ENCODE measurements around the gene NOVA2.

NOVA2 gene

DNA sequence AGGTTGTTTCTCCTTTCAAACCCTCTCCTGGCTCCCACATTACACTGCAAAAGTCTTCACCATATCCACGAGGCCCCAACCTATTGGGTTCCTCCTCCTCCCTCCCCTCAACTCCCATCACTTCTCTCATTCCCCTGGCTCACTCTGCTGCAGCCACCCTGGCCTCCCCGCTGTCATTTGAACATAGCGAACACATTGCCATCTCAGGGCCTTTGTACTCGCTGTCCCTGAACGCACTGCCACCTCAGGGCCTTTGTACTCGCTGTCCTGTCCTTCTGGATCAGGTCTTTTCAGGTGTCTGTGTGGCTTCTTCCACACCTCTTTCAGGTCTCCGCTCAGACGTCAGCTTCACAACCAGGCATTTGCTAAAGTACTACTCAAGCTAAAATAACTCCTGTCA lies 23.3 kb upstream of the NOVA2 start:
- Histone ChIP-seq H3K9me3 (ENCODE audit: control insufficient read depth, low read length) (no peaks in the 10 kb centered on the region), H3K18ac (ENCODE audit: low read depth in 1 of 2, low read length in 2 of 2) (no peak overlapping the region), H3K4me3 (ENCODE audit: insufficient read depth in 1 of 2, low read depth in 1 of 2, low read length in 2 of 2) (no peak overlapping the region), H2BK120ac (ENCODE audit: low read depth, low read length) (no peak overlapping the region), H2BK12ac (ENCODE audit: low read length in 2 of 2) (no peak overlapping the region), H3K4me1 (ENCODE audit: control insufficient read depth, insufficient read depth, low read depth, low read length) (peaks cover 16% of the 10 kb centered on the region), H3K14ac (ENCODE audit: low read length in 2 of 2) (no peak overlapping the region), H3K27ac (ENCODE audit: low read length, poor library complexity, severe bottlenecking) (no peak overlapping the region), H3K23ac (ENCODE audit: low read length in 2 of 2) (no peak overlapping the region), H2AFZ (ENCODE audit: low read depth, low read length) (no peak overlapping the region), H3K79me1 (replicated peaks; ENCODE audit: low read length, poor library complexity, severe bottlenecking) (peaks cover 43% of the 10 kb centered on the region), H3K9ac (ENCODE audit: low read length) (no peak overlapping the region), H2AK5ac (ENCODE audit: low read length, severe bottlenecking) (no peak overlapping the region), H2BK5ac (ENCODE audit: low read depth, low read length, poor library complexity, severe bottlenecking) (no peak overlapping the region), H3K4ac (ENCODE audit: low read depth in 1 of 2, low read length in 2 of 2) (no peak overlapping the region), H3K4me2 (ENCODE audit: low read length, poor library complexity, severe bottlenecking) (no peak overlapping the region), H2BK15ac (ENCODE audit: low read depth, poor library complexity, severe bottlenecking) (no peak overlapping the region), H4K91ac (ENCODE audit: low read length) (no peak overlapping the region), H3K36me3 (ENCODE audit: control insufficient read depth in 1 of 2, insufficient read depth in 2 of 2, low read depth in 1 of 2, low read length in 2 of 2) (peaks cover 0 to 10% of the 10 kb centered on the region in 2 experiments), H4K8ac (ENCODE audit: low read length) (no peak overlapping the region), H3K27me3 (ENCODE audit: control insufficient read depth in 1 of 2, insufficient read depth in 1 of 2, low read length in 2 of 2) (peaks cover 0 to 16% of the 10 kb centered on the region in 2 experiments)
- DNase-seq: no peak
- 85% methylated on average over 8 of the region's 8 CpGs for WGBS

- Histone ChIP-seq H3K4me3 (ENCODE audit: insufficient read depth in 1 of 2, low read depth in 1 of 2, low read length in 2 of 2) (peak overlapping the region; percentile 61 to 93), H3K9me3 (ENCODE audit: control insufficient read depth, low read length) (no peaks in the 10 kb centered on the region), H3K4ac (ENCODE audit: low read depth in 1 of 2, low read length in 2 of 2) (no peak overlapping the region), H3K4me1 (ENCODE audit: control insufficient read depth, insufficient read depth, low read depth, low read length) (peaks cover 15% of the 10 kb centered on the region), H3K27me3 (ENCODE audit: control insufficient read depth in 1 of 2, insufficient read depth in 1 of 2, low read length in 2 of 2) (peaks cover 0 to 16% of the 10 kb centered on the region in 2 experiments), H2AK5ac (ENCODE audit: low read length, severe bottlenecking) (no peak overlapping the region), H3K18ac (ENCODE audit: low read depth in 1 of 2, low read length in 2 of 2) (no peak overlapping the region), H3K27ac (ENCODE audit: low read length, poor library complexity, severe bottlenecking) (no peak overlapping the region), H3K14ac (ENCODE audit: low read length in 2 of 2) (no peak overlapping the region), H2BK12ac (ENCODE audit: low read length in 2 of 2) (no peak overlapping the region), H3K79me1 (replicated peaks; ENCODE audit: low read length, poor library complexity, severe bottlenecking) (peaks cover 39% of the 10 kb centered on the region), H3K36me3 (ENCODE audit: control insufficient read depth in 1 of 2, insufficient read depth in 2 of 2, low read depth in 1 of 2, low read length in 2 of 2) (peaks cover 0 to 7% of the 10 kb centered on the region in 2 experiments), H4K8ac (ENCODE audit: low read length) (no peak overlapping the region), H3K4me2 (ENCODE audit: low read length, poor library complexity, severe bottlenecking) (peak overlapping the region; percentile 51), H2BK120ac (ENCODE audit: low read depth, low read length) (no peak overlapping the region), H4K91ac (ENCODE audit: low read length) (no peak overlapping the region), H2BK15ac (ENCODE audit: low read depth, poor library complexity, severe bottlenecking) (no peak overlapping the region), H2BK5ac (ENCODE audit: low read depth, low read length, poor library complexity, severe bottlenecking) (no peak overlapping the region), H3K23ac (ENCODE audit: low read length in 2 of 2) (no peak overlapping the region), H3K9ac (ENCODE audit: low read length) (peak overlapping the region; percentile 95), H2AFZ (ENCODE audit: low read depth, low read length) (peak overlapping the region; percentile 29)
- DNase-seq: peak; percentile 34
- 26% methylated on average over 13 of the region's 13 CpGs for WGBS
Observed at GRCh38 chr19:45995715-45996385, 22.2 kb upstream of the NOVA2 start.

DNA sequence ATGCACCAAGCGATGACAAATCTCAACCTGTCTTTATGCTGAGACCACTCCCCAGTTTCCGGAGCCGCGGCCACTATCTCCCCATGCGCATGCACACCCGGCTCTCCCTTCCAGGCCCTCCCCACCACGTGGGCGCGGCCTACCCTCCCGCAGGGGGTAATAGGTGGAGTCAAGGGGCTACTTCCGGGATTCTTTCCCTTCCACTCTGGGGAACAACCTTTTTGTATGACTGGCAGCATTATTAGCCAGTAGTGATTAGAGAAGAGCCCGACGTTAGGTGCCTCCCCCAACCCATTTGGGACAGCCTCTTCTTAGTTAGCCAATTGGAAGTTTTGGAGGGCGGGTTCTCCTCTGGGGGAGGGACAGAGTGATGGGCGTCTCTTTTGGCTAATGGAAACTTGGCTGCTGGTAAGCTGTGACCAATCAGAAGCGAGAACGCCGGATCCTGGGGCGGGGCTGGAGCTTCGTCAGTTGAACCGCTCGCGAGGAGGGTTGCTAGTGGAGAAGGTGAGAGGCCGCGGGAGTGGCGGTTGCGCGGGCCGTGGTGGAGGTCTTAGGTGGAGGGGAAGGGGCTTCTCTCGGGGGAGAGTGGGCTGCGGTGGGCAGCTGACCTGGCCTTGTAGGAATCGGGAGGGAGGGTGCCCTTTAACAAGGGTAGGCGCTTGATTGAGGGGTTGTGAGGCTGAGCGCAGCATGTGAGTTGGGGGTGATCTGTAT lies 21.5 kb upstream of the NOVA2 start, which contains the start of gene CCDC61:
TSS of gene CCDC61 (plus strand) at position 470 of the 717 bp plus-strand sequence. CDS start 7,552 bp downstream, outside the sequence.
- H3K9ac ChIP-seq (ENCODE audit: low read length): peak within 1 kb of the TSS; percentile 95
- DNase-seq: peak; percentile 100
- no peak within 1 kb of the TSS for H3K4ac ChIP-seq (ENCODE audit: low read depth in 1 of 2, low read length in 2 of 2)
- under 1% methylated on average over 30 of the region's 34 CpGs for WGBS
- H3K27ac ChIP-seq (ENCODE audit: low read length, poor library complexity, severe bottlenecking): peak within 1 kb of the TSS; percentile 33
- H4K8ac ChIP-seq (ENCODE audit: low read length): peak within 1 kb of the TSS; percentile 87
- peak within 1 kb of the TSS; percentile 90 for H3K4me2 ChIP-seq (ENCODE audit: low read length, poor library complexity, severe bottlenecking)
- H2BK12ac ChIP-seq (ENCODE audit: low read length in 2 of 2): no peak within 1 kb of the TSS
- peaks cover 0 to 10% of the 10 kb centered on the region in 2 experiments for H3K27me3 ChIP-seq (ENCODE audit: control insufficient read depth in 1 of 2, insufficient read depth in 1 of 2, low read length in 2 of 2)
- H2AK5ac ChIP-seq (ENCODE audit: low read length, severe bottlenecking): no peak within 1 kb of the TSS
- H2BK120ac ChIP-seq (ENCODE audit: low read depth, low read length): no peak within 1 kb of the TSS
- H3K36me3 ChIP-seq (ENCODE audit: control insufficient read depth in 1 of 2, insufficient read depth in 2 of 2, low read depth in 1 of 2, low read length in 2 of 2): peaks cover 0 to 7% of the 10 kb centered on the region in 2 experiments
- H3K79me1 ChIP-seq (replicated peaks; ENCODE audit: low read length, poor library complexity, severe bottlenecking): peaks cover 32% of the 10 kb centered on the region
- H3K4me1 ChIP-seq (ENCODE audit: control insufficient read depth, insufficient read depth, low read depth, low read length): peaks cover 8% of the 10 kb centered on the region
- H3K23ac ChIP-seq (ENCODE audit: low read length in 2 of 2): no peak within 1 kb of the TSS
- H2AFZ ChIP-seq (ENCODE audit: low read depth, low read length): peak within 1 kb of the TSS; percentile 29
- H2BK5ac ChIP-seq (ENCODE audit: low read depth, low read length, poor library complexity, severe bottlenecking): no peak within 1 kb of the TSS
- no peak within 1 kb of the TSS for H2BK15ac ChIP-seq (ENCODE audit: low read depth, poor library complexity, severe bottlenecking)
- no peaks in the 10 kb centered on the region for H3K9me3 ChIP-seq (ENCODE audit: control insufficient read depth, low read length)
- no peak within 1 kb of the TSS for H3K14ac ChIP-seq (ENCODE audit: low read length in 2 of 2)
- H4K91ac ChIP-seq (ENCODE audit: low read length): no peak within 1 kb of the TSS
- peak within 1 kb of the TSS; percentile 61 to 93 for H3K4me3 ChIP-seq (ENCODE audit: insufficient read depth in 1 of 2, low read depth in 1 of 2, low read length in 2 of 2)
- no peak within 1 kb of the TSS for H3K18ac ChIP-seq (ENCODE audit: low read depth in 1 of 2, low read length in 2 of 2)

GRCh38 chr19:45994456-45994997 lies 20.9 kb upstream of the NOVA2 start:
- peaks cover 26% of the 10 kb centered on the region for H3K79me1 ChIP-seq (replicated peaks; ENCODE audit: low read length, poor library complexity, severe bottlenecking)
- H2BK5ac ChIP-seq (ENCODE audit: low read depth, low read length, poor library complexity, severe bottlenecking): no peak overlapping the region
- H2BK15ac ChIP-seq (ENCODE audit: low read depth, poor library complexity, severe bottlenecking): no peak overlapping the region

More at GRCh38 chr19:45994456-45994997, 20.9 kb upstream of the NOVA2 start:
- Histone ChIP-seq H3K9me3 (ENCODE audit: control insufficient read depth, low read length) (no peaks in the 10 kb centered on the region), H3K18ac (ENCODE audit: low read depth in 1 of 2, low read length in 2 of 2) (no peak overlapping the region), H3K4me1 (ENCODE audit: control insufficient read depth, insufficient read depth, low read depth, low read length) (peaks cover 4% of the 10 kb centered on the region), H3K4me2 (ENCODE audit: low read length, poor library complexity, severe bottlenecking) (peak overlapping the region; percentile 90), H3K4me3 (ENCODE audit: insufficient read depth in 1 of 2, low read depth in 1 of 2, low read length in 2 of 2) (peak overlapping the region in 1 of 2 experiments; percentile 82), H2AFZ (ENCODE audit: low read depth, low read length) (no peak overlapping the region), H4K91ac (ENCODE audit: low read length) (no peak overlapping the region), H3K36me3 (ENCODE audit: control insufficient read depth in 1 of 2, insufficient read depth in 2 of 2, low read depth in 1 of 2, low read length in 2 of 2) (peaks cover 0 to 7% of the 10 kb centered on the region in 2 experiments), H2AK5ac (ENCODE audit: low read length, severe bottlenecking) (no peak overlapping the region), H3K23ac (ENCODE audit: low read length in 2 of 2) (no peak overlapping the region), H2BK12ac (ENCODE audit: low read length in 2 of 2) (no peak overlapping the region), H3K4ac (ENCODE audit: low read depth in 1 of 2, low read length in 2 of 2) (no peak overlapping the region), H2BK120ac (ENCODE audit: low read depth, low read length) (no peak overlapping the region), H3K9ac (ENCODE audit: low read length) (peak overlapping the region; percentile 78), H4K8ac (ENCODE audit: low read length) (no peak overlapping the region), H3K27ac (ENCODE audit: low read length, poor library complexity, severe bottlenecking) (peak overlapping the region; percentile 33), H3K27me3 (ENCODE audit: control insufficient read depth in 1 of 2, insufficient read depth in 1 of 2, low read length in 2 of 2) (peaks cover 3 to 4% of the 10 kb centered on the region in 2 experiments), H3K14ac (ENCODE audit: low read length in 2 of 2) (no peak overlapping the region)
- WGBS: 14% methylated on average over 7 of the region's 8 CpGs
- DNase-seq: no peak

Data from mesenchymal stem cell (in vitro differentiated cells and primary cell).